Skeletal muscle satellite cell (primary cell): Measurements from ENCODE around the gene DAB1.
"Not testable (repeated sequence)": the region's sequence is repeated elsewhere in the genome, so short reads cannot be mapped to it uniquely, and the experiment has no call there.

Experiments
- H3K27me3 ChIP-seq: 2 replicates; pipeline ENCODE4 v1.7.0; 2013; ENCODE audit warnings: low read length; ENCODE audit not compliant: control insufficient read depth, insufficient read depth
- H3K36me3 ChIP-seq: 2 replicates; pipeline ENCODE4 v1.7.0; 2013; ENCODE audit warnings: mild to moderate bottlenecking, control low read depth, low read length; ENCODE audit not compliant: insufficient read depth
- H3K4me1 ChIP-seq: 2 replicates; pipeline ENCODE4 v1.7.0; 2013; ENCODE audit warnings: low read length; ENCODE audit not compliant: control insufficient read depth, insufficient read depth
- H3K4me2 ChIP-seq: 2 replicates; pipeline ENCODE4 v1.7.0; 2013; ENCODE audit warnings: mild to moderate bottlenecking, low read length
- H3K4me3 ChIP-seq: 2 replicates; pipeline ENCODE4 v1.7.0; 2013; ENCODE audit warnings: low read length
- H3K9ac ChIP-seq: 2 replicates; pipeline ENCODE4 v1.7.0; 2013; ENCODE audit warnings: mild to moderate bottlenecking, low read depth, low read length, moderate library complexity
- H3K9me3 ChIP-seq: replicated peaks from 2 replicates; pipeline ENCODE4 v1.7.0; 2013; ENCODE audit warnings: mild to moderate bottlenecking, control low read depth, low read length

DAB1 gene

DNA sequence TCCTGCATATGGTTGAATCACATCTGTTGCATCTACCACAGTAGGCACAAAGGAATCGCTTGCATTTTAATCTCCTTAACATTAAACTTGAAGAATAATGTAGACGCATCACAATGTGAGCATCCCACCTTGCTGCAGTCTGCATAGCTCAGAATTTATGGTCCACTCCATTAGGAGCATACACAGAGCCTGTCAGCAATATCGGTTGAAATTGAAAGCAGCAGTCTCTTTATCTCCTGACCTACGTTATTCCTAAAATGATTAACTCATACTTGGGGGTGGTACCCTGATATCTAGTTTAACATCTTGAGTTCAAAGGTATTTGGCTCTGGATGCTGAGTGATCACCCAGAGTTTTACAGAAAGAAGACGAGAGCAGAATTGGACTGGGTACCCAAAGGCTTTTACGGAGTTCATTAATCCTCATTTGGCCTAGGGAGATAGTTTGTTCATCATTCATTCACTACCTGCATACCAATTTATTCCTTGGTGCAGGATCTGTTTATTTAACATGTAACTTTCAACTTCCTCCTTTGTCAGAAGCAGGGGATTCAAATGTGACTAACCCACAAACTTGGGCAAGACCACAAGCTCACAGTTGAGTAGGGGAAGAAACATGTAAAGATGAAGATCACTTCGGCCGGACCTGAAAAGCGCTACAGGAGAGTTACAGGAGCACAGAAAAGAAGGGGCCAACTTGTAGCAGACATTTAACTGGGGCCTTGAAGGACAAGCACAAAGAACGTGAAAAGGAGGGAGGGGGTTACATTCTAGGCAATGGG, 187.9 kb downstream of the DAB1 start:
- no peaks in the 10 kb centered on the region for H3K27me3 ChIP-seq
- no peaks in the 10 kb centered on the region for H3K9me3 ChIP-seq
- H3K9ac ChIP-seq: no peak overlapping the region
- no peak overlapping the region for H3K4me2 ChIP-seq
- no peaks in the 10 kb centered on the region for H3K4me1 ChIP-seq
- no peak overlapping the region for H3K4me3 ChIP-seq
- no peaks in the 10 kb centered on the region for H3K36me3 ChIP-seq

DNA sequence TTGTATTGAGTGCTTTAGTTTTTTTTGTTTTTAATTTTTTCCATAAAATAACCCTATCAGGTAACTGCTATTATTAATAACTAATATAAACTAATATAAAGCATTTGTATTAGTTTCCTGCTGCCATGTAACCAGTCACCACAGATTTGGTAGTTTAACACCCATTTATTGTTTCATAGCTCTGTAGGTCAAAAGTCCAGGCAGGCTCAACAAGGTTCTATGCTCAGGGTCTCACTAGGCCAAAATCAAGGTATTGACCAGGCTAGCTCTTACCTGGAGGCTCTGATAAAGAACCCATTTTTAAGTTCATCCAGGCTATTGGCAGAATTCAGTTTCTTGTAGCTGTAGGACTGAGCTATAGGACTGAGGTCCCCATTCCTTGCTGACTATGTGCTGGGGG, 189.4 kb downstream of the DAB1 start:
- no peak overlapping the region for H3K4me2 ChIP-seq
- no peaks in the 10 kb centered on the region for H3K27me3 ChIP-seq
- no peak overlapping the region for H3K4me3 ChIP-seq
- no peaks in the 10 kb centered on the region for H3K9me3 ChIP-seq
- H3K4me1 ChIP-seq: no peaks in the 10 kb centered on the region
- H3K9ac ChIP-seq: no peak overlapping the region
- H3K36me3 ChIP-seq: no peaks in the 10 kb centered on the region

DNA sequence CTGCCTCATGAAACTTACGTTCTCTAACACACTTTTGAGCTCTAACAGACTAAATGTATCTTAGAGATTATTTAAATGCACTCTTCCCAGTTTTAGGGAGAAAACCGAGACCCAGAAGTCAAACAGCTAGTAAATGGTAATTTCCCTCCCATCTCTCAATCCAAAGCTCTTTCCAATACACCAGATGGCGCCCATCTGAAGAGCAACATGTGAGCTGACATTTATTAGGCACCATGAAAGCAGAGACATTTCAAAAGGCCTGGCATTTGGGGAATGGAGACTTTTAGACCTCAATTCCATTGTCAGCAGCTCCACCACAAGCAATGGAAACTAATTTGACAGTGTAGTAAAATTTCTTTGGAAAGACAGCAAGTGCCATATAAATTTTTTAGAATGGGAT, 191.4 kb downstream of the DAB1 start:
- Histone ChIP-seq H3K27me3 (no peaks in the 10 kb centered on the region), H3K9me3 (no peaks in the 10 kb centered on the region), H3K4me1 (no peaks in the 10 kb centered on the region), H3K9ac (no peak overlapping the region), H3K4me3 (no peak overlapping the region), H3K36me3 (no peaks in the 10 kb centered on the region), H3K4me2 (no peak overlapping the region)

DNA sequence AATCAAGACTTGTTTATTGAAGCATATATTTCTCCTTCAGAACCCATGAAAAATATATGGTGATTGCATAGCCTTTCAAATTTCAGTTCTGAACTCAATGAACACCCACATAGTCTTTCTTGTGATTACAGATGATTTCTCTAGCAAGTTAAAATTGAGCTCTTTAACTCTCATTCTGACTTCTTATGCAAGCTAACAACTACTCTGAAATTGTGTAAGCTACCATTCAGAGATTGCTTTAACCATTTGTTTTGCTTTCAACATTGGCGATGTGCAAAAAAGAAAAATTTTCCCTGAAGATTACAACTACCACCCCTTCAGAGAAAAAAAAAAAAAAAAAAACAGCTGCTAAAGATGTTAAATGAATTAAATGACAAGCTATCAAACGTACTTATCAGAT, 193.9 kb downstream of the DAB1 start:
- Histone ChIP-seq H3K4me1 (no peaks in the 10 kb centered on the region), H3K9ac (no peak overlapping the region)

DNA sequence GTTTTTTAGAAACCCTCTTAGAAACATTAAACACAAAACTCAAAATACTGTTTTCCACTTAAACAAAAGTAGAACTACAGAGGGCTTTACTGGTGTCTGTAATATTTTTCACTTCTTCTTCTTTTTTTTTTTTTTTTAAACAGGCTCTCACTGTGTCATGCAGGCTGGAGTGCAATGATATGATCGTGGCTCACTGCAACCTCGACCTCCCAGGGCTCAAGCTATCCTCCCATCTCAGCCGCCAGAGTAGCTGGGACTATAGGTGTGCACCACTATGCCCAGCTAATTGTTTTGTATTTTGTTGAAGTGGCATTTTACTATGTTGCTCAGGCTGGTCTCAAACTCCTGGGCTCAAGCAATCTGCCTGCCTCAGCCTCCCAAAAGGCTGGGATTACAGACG, 194.8 kb downstream of the DAB1 start:
- Histone ChIP-seq H3K9ac (no peak overlapping the region), H3K4me2 (no peak overlapping the region)

More for the DNA sequence above, 193.9 kb downstream of the DAB1 start:
- H3K9me3 ChIP-seq: no peaks in the 10 kb centered on the region
- H3K36me3 ChIP-seq: no peaks in the 10 kb centered on the region
- no peaks in the 10 kb centered on the region for H3K27me3 ChIP-seq
- no peak overlapping the region for H3K4me2 ChIP-seq
- no peak overlapping the region for H3K4me3 ChIP-seq

DNA sequence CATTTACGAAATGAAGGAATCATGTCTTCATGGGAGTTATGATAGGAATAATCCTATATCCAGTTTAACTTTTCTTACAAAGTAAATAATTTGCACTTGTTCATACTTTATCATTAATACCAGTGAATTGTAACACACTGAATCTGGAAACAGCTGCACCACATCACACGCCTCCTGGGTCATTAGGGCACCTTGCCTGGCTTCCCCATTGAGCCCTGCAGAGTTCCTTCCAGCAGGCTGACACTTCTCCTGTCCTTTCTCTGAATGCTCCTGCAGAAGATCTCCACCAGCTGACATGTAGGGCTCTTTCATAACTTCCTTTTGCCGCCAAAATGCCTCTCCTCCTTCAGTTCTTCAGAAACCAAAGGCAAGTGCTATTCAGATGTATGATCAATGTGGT, 201.1 kb downstream of the DAB1 start:
- Histone ChIP-seq H3K4me2 (no peak overlapping the region), H3K9ac (no peak overlapping the region), H3K9me3 (no peaks in the 10 kb centered on the region), H3K4me3 (no peak overlapping the region), H3K36me3 (no peaks in the 10 kb centered on the region), H3K27me3 (no peaks in the 10 kb centered on the region), H3K4me1 (no peaks in the 10 kb centered on the region)

More for the DNA sequence above, 194.8 kb downstream of the DAB1 start:
- Histone ChIP-seq H3K27me3 (no peaks in the 10 kb centered on the region), H3K9me3 (no peaks in the 10 kb centered on the region), H3K4me1 (no peaks in the 10 kb centered on the region), H3K4me3 (no peak overlapping the region), H3K36me3 (no peaks in the 10 kb centered on the region)

DNA sequence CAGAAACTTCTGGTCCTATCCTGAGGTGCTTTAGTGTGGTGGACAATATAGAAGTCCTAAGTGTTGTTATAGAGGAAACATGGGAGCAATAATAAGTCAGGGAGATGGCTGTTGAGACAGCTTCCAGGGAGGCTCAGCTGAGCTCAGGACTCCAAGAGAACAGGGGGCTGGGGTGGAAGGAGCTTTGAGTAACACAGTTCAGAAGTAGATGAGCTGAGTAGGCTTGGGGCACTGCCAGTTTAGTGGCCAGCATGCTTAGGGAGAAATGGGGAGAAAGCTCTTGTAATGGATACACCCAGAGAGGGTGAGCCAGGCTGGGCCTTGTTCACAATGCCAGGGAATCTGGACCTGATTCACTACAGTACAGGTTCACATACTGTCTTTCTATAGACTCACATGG, 201.6 kb downstream of the DAB1 start:
- H3K27me3 ChIP-seq: no peaks in the 10 kb centered on the region
- no peaks in the 10 kb centered on the region for H3K36me3 ChIP-seq
- no peaks in the 10 kb centered on the region for H3K9me3 ChIP-seq
- no peaks in the 10 kb centered on the region for H3K4me1 ChIP-seq
- H3K9ac ChIP-seq: no peak overlapping the region
- no peak overlapping the region for H3K4me2 ChIP-seq
- H3K4me3 ChIP-seq: no peak overlapping the region

DNA sequence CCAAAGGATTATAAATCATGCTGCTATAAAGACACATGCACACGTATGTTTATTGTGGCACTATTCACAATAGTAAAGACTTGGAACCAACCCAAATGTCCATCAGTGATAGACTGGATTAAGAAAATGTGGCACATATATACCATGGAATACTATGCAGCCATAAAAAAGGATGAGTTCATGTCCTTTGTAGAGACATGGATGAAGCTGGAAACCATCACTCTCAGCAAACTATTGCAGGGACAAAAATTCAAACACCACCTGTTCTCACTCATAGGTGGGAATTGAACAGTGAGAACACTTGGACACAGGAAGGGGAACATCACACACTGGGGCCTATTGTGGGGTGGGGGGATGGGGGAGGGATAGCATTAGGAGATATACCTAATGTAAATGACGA, 203.0 kb downstream of the DAB1 start:
- H3K36me3 ChIP-seq, H3K4me3 ChIP-seq, H3K9ac ChIP-seq, H3K4me1 ChIP-seq, H3K9me3 ChIP-seq, H3K27me3 ChIP-seq, H3K4me2 ChIP-seq: not testable (repeated sequence)

DNA sequence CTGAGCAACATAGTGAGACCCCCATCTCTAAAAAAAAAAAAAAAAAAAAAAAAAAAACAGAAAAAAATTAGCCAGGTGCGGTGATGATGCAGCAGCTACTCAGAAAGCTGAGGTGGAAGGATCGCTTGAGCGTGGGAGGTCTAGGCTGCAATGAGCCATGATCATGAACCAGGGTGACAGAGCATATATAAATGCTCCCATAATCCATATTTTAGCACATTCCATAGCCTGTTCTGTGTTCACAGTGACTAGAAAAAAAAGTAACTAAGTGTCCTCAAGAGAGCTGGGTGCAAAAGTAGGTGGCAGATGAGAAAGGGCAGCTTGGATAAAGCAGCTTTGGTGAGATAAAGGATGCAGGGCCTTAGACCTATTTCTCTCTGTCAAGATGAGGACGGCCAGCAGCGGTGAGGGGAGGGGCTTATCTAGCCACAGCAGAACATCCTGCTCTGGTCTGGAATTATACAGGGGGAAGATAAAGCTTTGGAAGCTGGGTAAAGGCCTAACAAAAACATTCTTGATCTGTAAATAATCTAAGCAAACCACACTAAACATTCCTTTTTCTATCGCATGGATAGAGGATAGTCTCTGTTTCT, 205.3 kb downstream of the DAB1 start:
- Histone ChIP-seq H3K4me1 (no peaks in the 10 kb centered on the region), H3K36me3 (no peaks in the 10 kb centered on the region), H3K9me3 (no peaks in the 10 kb centered on the region), H3K9ac (no peak overlapping the region), H3K4me2 (no peak overlapping the region), H3K4me3 (no peak overlapping the region), H3K27me3 (no peaks in the 10 kb centered on the region)

DNA sequence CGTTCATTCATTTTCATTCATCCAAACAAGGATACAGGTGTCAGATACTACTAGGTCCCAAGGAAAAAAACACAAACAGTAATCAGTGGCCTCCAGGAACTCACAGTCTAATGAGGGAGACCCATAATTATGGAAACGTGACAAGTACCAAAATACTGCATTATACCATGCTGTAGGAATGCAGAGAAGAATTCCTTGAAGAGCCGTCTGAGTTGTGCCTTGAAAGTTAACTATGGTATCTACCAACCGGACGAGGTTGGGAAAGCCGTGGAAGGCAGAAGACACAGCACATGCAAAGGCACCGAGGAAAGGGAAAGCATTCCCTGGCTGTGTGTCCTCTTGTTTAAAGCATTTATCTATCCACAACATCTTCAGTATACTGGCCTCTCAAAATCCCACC, 206.0 kb downstream of the DAB1 start:
- Histone ChIP-seq H3K9me3 (no peaks in the 10 kb centered on the region), H3K9ac (no peak overlapping the region), H3K36me3 (no peaks in the 10 kb centered on the region), H3K27me3 (no peaks in the 10 kb centered on the region), H3K4me3 (no peak overlapping the region), H3K4me1 (no peaks in the 10 kb centered on the region), H3K4me2 (no peak overlapping the region)

DNA sequence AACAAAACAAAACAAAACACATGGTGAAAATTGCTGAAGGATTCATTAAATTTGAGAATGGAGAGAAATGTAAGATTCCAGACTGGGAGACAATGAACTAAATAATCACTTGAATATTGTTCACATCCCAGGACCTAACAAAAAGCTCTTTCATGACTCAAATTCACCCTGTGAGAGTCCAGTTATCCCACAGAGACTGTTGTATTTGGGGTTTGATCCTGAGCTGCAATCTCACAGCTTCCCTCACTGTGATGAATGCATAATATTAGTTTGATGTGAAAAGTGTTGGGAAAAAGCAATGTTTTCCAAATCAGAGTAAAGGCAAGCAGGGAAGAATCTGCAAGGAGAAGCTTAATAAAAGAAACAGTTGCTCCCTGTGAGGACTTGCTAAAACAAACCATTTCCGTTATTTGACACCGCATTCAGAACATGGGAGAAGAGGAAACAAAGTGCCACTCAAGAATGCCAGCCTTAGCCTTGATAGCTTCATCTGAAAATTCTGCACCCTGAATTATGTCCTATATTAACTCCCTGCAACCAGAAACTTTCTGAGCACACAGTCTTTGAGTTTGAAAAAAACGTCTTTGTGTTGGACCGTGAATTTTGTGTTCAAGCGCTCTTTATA, 208.8 kb downstream of the DAB1 start:
- Histone ChIP-seq H3K9me3 (no peaks in the 10 kb centered on the region), H3K4me3 (no peak overlapping the region), H3K36me3 (no peaks in the 10 kb centered on the region)

DNA sequence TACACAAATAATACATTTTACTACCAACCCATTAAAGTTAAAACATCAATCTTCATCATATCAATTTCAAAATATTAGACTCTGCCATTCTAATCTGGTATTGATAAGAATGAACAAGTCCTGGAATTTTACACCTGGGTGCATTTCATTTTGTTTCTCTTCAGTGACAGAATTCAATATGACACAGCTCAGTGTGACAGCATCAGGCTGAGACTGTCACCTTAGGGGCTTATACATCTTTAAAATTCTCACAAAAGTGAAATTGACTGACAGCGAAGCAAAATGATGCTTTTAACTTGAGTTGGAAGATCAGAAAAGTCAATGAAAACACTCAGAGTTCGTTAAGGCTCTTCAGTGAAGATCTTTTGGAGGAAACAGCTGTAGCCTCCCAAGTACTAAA, 213.0 kb downstream of the DAB1 start:
- Histone ChIP-seq H3K36me3 (no peaks in the 10 kb centered on the region), H3K4me1 (no peaks in the 10 kb centered on the region), H3K9me3 (no peaks in the 10 kb centered on the region), H3K4me2 (no peak overlapping the region), H3K27me3 (no peaks in the 10 kb centered on the region), H3K9ac (no peak overlapping the region), H3K4me3 (no peak overlapping the region)

More for the DNA sequence above, 208.8 kb downstream of the DAB1 start:
- H3K4me2 ChIP-seq: no peak overlapping the region
- H3K4me1 ChIP-seq: no peaks in the 10 kb centered on the region
- no peaks in the 10 kb centered on the region for H3K27me3 ChIP-seq
- no peak overlapping the region for H3K9ac ChIP-seq
